Stomach (tissue), 9 donors: ENCODE results near the gene HSPG2. TPM values are rescaled to one million over a fixed set of nuclear protein-coding genes. Genes with fewer than 3 reads are reported as not detected.

ENCODE experiments used
- DNase-seq, 2 donors: peaks; one replicate each; pipeline versions ENCODE4 v3.0.0 to v3.0.0-alpha.2; 2013 to 2019
- H3K27ac ChIP-seq, 5 donors: fragments of 200-600 bp in 4 of 5; sonication (generic) in 4 of 5; one replicate each; pipeline ENCODE4 v1.5.1; 2013 to 2019; ENCODE audit warnings: mild to moderate bottlenecking in 1 of 5, moderate library complexity in 1 of 5
- H3K27me3 ChIP-seq, 3 donors: fragments of 200-600 bp; sonication (generic); one replicate each; pipeline ENCODE4 v1.5.1; 2017 to 2019; ENCODE audit warnings: mixed run types in 1 of 3
- H3K36me3 ChIP-seq, 4 donors: fragments of 200-600 bp; sonication (generic); 1 replicate in 3 of 4; 2 replicates in 1 of 4; pipeline ENCODE4 v1.5.1; 2016 to 2019
- H3K4me1 ChIP-seq, 4 donors: fragments of 200-600 bp; sonication (generic); one replicate each; pipeline ENCODE4 v1.5.1; 2016 to 2019
- H3K4me3 ChIP-seq, 4 donors: fragments of 200-600 bp; sonication (generic) in 3 of 4; one replicate each; pipeline ENCODE4 v1.5.1; 2016 to 2019; ENCODE audit warnings: mild to moderate bottlenecking in 1 of 4
- H3K9me3 ChIP-seq, 4 donors: fragments of 200-600 bp; sonication (generic); one replicate each; pipeline ENCODE4 v1.5.1; 2016 to 2019
- EP300 ChIP-seq: sonication (generic); formaldehyde crosslinking; IDR thresholded peaks from one replicate; pipeline ENCODE4 v1.6.1; 2017; ENCODE audit warnings: antibody characterized with exemption
- POLR2A ChIP-seq, 4 donors: fragments of 450-650 bp; IDR thresholded peaks; one replicate each; pipeline ENCODE4 v1.6.1; 2016; ENCODE audit warnings: antibody characterized with exemption in 4 of 4, control low read depth in 2 of 4, mild to moderate bottlenecking in 1 of 4, moderate library complexity in 1 of 4
- POLR2AphosphoS5 ChIP-seq, 3 donors: sonication (generic); formaldehyde crosslinking; IDR thresholded peaks; one replicate each; pipeline ENCODE4 v1.6.1; 2016; ENCODE audit warnings: antibody characterized with exemption in 3 of 3
- WGBS, 5 donors: extraction: QIAGEN DNeasy Blood & Tissue Kit in 3 of 5; methylation state at CpG; one replicate each; pipeline versions ENCODE4 v1.1.5 to v1.1.7; 2013 to 2018; 5-methylcytosine and 5-hydroxymethylcytosine counted together
- intact Hi-C: fragments of 100-400 bp; cut with DNase I; formaldehyde crosslinking; loops from one replicate; pipeline ENCODE4 v1.15.1; 2023; ENCODE audit warnings: low total_unique reads
- polyA plus RNA-seq, 3 donors: library from polyadenylated mRNA; stranded (reverse); fragments of 200-250 nt; gene quantifications; one replicate each; pipeline ENCODE4 v1.2.3, GENCODE V29; 2013
- total RNA-seq, 5 donors: library from RNA; depleted of rRNA; stranded (reverse); fragments of >200 nt; gene quantifications; one replicate each; pipeline versions ENCODE4 v1.1.0 to v1.2.3, GENCODE V29; 2014 to 2016
- TF ChIP-seq, protein P1 (sequence below), 7 experiments: fragments of 450-650 bp in 4 of 7; fragments of 200-600 bp in 3 of 7; sonication (generic) in 3 of 7; IDR thresholded peaks; one replicate each; pipeline ENCODE4 v1.5.1; 2016 to 2019; ENCODE audit warnings: antibody characterized with exemption in 7 of 7, control low read depth in 2 of 7, mild to moderate bottlenecking in 1 of 7
- donor health status: healthy with polysubstance abuse.
- donor health status: Bipolar disorder and iron deficiency.
- donor health status: healthy.

The HSPG2 gene
- total and polyA plus RNA-seq, 8 donors, result 21.7 to 504 (median 133) TPM

DNA sequence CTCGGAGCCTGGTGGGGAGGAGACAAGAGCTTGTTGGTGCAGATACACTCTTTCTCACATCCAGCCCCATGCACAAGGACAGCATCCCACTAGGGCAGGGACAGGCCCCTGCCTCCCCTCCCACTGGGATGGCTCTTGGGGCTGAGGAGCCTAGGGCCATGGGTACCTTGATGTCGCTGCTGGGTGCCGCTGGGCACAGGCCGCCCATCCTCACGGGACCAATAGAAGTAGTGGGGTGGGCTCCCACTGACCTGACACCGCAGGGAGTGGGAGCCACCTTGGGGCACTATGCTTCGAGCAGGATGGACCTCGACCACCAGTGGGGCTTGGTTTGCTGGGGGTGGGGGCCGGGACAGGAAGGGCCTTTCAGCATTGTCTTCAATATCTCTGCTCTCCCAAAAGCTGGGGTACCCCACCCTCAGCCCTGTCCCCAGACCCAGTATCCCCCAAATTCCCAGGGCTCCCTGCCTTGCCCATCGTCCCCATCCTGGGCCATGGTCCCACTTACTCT is 77.4 kb downstream of the HSPG2 start:
- Histone ChIP-seq H3K4me1 (peaks cover 0 to 15% (median 2%) of the 10 kb centered on the region in 4 donors), H3K27ac (peak overlapping the region in 1 of 5 donors; percentile 75), H3K4me3 (no peak overlapping the region), H3K27me3 (no peaks in the 10 kb centered on the region), H3K9me3 (no peaks in the 10 kb centered on the region), H3K36me3 (peaks cover 85 to 98% (median 95%) of the 10 kb centered on the region in 4 donors)
- 83 to 96% (median 91%) methylated on average over 3 to 10 of the region's 10 CpGs for WGBS, 5 donors
- TF ChIP-seq POLR2A (IDR thresholded peaks at IDR 0.05), result no peak
- intact Hi-C loops, result no loop called here
- DNase-seq, result no peak

GRCh38 chr1:21857840-21858670 is 79.1 kb downstream of the HSPG2 start:
- WGBS, 5 donors, result 84 to 89% (median 86%) methylated on average over 15 of the region's 15 CpGs
- peaks cover 85 to 98% (median 95%) of the 10 kb centered on the region in 4 donors for H3K36me3 ChIP-seq
- peaks cover 0 to 15% (median 2%) of the 10 kb centered on the region in 4 donors for H3K4me1 ChIP-seq
- DNase-seq, result no peak
- intact Hi-C loops, result no loop called here
- no peak overlapping the region for H3K4me3 ChIP-seq
- no peaks in the 10 kb centered on the region for H3K27me3 ChIP-seq
- H3K9me3 ChIP-seq, result no peaks in the 10 kb centered on the region
- H3K27ac ChIP-seq, result peak overlapping the region in 2 of 5 donors; percentile 22 to 36
- TF ChIP-seq, protein P1, sequence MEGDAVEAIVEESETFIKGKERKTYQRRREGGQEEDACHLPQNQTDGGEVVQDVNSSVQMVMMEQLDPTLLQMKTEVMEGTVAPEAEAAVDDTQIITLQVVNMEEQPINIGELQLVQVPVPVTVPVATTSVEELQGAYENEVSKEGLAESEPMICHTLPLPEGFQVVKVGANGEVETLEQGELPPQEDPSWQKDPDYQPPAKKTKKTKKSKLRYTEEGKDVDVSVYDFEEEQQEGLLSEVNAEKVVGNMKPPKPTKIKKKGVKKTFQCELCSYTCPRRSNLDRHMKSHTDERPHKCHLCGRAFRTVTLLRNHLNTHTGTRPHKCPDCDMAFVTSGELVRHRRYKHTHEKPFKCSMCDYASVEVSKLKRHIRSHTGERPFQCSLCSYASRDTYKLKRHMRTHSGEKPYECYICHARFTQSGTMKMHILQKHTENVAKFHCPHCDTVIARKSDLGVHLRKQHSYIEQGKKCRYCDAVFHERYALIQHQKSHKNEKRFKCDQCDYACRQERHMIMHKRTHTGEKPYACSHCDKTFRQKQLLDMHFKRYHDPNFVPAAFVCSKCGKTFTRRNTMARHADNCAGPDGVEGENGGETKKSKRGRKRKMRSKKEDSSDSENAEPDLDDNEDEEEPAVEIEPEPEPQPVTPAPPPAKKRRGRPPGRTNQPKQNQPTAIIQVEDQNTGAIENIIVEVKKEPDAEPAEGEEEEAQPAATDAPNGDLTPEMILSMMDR (IDR thresholded peaks at IDR 0.05), result no peak
- TF ChIP-seq POLR2A (IDR thresholded peaks at IDR 0.05) (no peak), EP300 (no peak), POLR2AphosphoS5 (IDR thresholded peaks at IDR 0.05) (no peak)

DNA sequence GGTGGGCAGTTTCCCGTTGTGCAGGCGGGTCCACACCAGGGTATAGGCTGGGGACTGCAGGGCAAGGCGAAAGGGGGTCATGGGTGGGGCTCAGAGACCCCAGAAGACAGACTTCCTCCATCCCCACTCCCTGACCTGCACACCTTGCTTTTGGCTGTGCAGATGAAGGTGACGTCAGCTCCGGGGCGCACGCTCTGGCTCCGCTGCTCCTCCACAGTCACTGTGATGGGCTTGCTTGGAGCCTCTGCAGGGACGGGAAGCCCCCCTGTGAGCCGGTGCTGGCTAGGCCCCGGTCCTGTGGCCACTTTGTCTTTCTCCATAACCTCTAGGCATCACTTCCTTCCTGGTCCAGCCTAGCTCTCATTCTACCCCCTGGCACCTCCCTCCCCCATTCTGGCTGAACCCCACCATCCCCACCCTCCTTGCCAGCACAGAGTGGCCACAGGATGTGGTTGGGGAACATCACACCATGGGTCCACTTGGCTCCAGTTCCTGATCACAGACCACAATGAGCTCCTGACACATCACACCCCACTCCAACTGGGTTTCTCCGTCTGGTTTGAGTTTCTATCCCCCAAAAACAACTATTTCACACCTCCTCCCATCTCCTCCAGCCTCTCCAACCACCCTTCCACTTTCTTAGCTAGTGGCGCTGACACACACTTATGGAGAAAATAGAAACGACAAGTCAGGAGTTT is 79.8 kb downstream of the HSPG2 start:
- peaks cover 92 to 100% (median 100%) of the 10 kb centered on the region in 4 donors for H3K36me3 ChIP-seq

DNA sequence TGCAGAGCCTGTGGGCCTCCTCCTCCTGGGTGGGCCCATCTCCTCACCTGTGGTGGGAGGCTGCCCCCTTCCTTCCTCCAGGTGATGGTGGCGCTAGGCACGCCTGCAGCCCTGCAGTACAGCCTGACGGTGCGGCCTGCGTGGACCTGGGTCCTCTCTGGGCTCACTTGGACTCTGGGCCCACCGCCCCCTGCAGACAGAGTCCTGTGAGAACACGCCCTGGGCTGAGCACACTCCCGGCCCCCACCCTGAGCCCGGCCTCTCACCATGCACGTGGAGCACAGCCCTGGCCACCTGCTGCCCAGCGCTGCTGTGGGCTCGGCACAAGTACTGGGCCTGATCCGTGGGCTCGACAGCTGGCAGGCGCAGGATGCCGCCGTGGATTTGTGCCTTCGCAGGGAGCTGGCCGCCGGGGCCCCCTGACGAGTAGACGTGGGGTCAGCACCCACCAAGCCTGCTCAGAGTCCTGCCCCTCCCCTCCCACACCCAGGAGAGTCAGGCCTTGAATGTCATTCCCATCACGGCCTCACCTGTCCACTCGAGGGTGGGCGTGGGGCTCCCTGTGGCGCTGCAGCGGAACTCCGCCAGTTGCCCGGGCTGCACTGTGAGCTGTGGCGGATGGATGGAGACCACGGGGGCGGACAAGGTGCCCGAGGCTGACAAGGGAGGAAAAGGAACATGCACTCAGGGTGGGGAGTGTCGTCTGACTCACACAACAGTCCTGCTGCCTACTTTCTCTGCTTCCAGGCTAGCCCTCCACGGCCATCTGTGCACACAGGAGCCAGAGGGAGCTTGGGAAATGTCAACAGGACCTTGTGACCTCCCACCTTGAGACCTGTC is 81.6 kb downstream of the HSPG2 start:
- H3K27ac ChIP-seq, result no peak overlapping the region
- no peaks in the 10 kb centered on the region for H3K9me3 ChIP-seq
- no peak overlapping the region for H3K4me3 ChIP-seq
- no peak for DNase-seq
- peaks cover 96 to 100% (median 100%) of the 10 kb centered on the region in 4 donors for H3K36me3 ChIP-seq
- intact Hi-C loops, result no loop called here
- no peaks in the 10 kb centered on the region for H3K4me1 ChIP-seq
- 79 to 87% (median 85%) methylated on average over 16 to 35 of the region's 35 CpGs for WGBS, 5 donors
- H3K27me3 ChIP-seq, result no peaks in the 10 kb centered on the region
- TF ChIP-seq, protein P1 (IDR thresholded peaks at IDR 0.05), result no peak
- TF ChIP-seq POLR2AphosphoS5 (IDR thresholded peaks at IDR 0.05), result no peak
- TF ChIP-seq EP300, result no peak
- TF ChIP-seq POLR2A (IDR thresholded peaks at IDR 0.05), result no peak

More for the DNA sequence above, 79.8 kb downstream of the HSPG2 start:
- TF ChIP-seq EP300 (no peak), POLR2AphosphoS5 (IDR thresholded peaks at IDR 0.05) (no peak), POLR2A (IDR thresholded peaks at IDR 0.05) (no peak)
- TF ChIP-seq, protein P1 (IDR thresholded peaks at IDR 0.05), result no peak
- no peaks in the 10 kb centered on the region for H3K9me3 ChIP-seq
- H3K4me3 ChIP-seq, result no peak overlapping the region
- peak overlapping the region in 1 of 5 donors; percentile 36 for H3K27ac ChIP-seq
- DNase-seq, result no peak
- WGBS, 5 donors, result 74 to 88% (median 86%) methylated on average over 10 to 14 of the region's 14 CpGs
- intact Hi-C loops, result no loop called here
- peaks cover 0 to 11% (median 2%) of the 10 kb centered on the region in 4 donors for H3K4me1 ChIP-seq
- no peaks in the 10 kb centered on the region for H3K27me3 ChIP-seq
